Breast epithelium (tissue), 4 donors: ENCODE results near the gene PLET1. TPM values are rescaled to one million over a fixed set of nuclear protein-coding genes. Genes with fewer than 3 reads are reported as not detected.

Source experiments
- DNase-seq, 2 donors: peaks; one replicate each; pipeline ENCODE4 v3.0.0-alpha.2; 2019; ENCODE audit warnings: low spot score in 2 of 2
- H3K27ac ChIP-seq, 2 donors: fragments of 200-600 bp; sonication (generic) in 1 of 2; one replicate each; pipeline ENCODE4 v1.5.1; 2016 to 2019; ENCODE audit warnings: mild to moderate bottlenecking in 1 of 2
- H3K27me3 ChIP-seq, 2 donors: fragments of 200-600 bp; sonication (generic) in 1 of 2; one replicate each; pipeline versions ENCODE4 v1.5.1 to v1.6.0; 2017 to 2019; ENCODE audit warnings: control low read depth in 1 of 2, mild to moderate bottlenecking in 1 of 2
- H3K36me3 ChIP-seq: fragments of 200-600 bp; one replicate; pipeline ENCODE4 v1.5.1; 2019
- H3K4me1 ChIP-seq, 2 donors: fragments of 200-600 bp; sonication (generic); one replicate each; pipeline ENCODE4 v1.5.1; 2016 to 2019; ENCODE audit warnings: control low read depth in 1 of 2
- H3K4me3 ChIP-seq, 3 donors: fragments of 200-600 bp; sonication (generic); 1 replicate in 2 of 3; 2 replicates in 1 of 3; pipeline ENCODE4 v1.5.1; 2016 to 2019; ENCODE audit warnings: mild to moderate bottlenecking in 3 of 3, moderate library complexity in 2 of 3
- H3K9me3 ChIP-seq, 2 donors: fragments of 200-600 bp; sonication (generic) in 1 of 2; one replicate each; pipeline ENCODE4 v1.5.1; 2016 to 2019; ENCODE audit warnings: control low read depth in 1 of 2
- POLR2A ChIP-seq: fragments of 450-650 bp; IDR thresholded peaks from one replicate; pipeline ENCODE4 v1.6.1; 2016; ENCODE audit warnings: antibody characterized with exemption, mild to moderate bottlenecking, moderate library complexity
- POLR2AphosphoS5 ChIP-seq, 3 donors: sonication (generic); formaldehyde crosslinking; IDR thresholded peaks; one replicate each; pipeline ENCODE4 v1.6.1; 2017; ENCODE audit warnings: antibody characterized with exemption in 3 of 3
- intact Hi-C: fragments of 100-400 bp; cut with DNase I; formaldehyde crosslinking; loops from one replicate; pipeline ENCODE4 v1.15.1; 2023; ENCODE audit warnings: low total_unique reads
- total RNA-seq, 3 donors: library from RNA; depleted of rRNA; stranded (reverse); fragments of >200 nt; gene quantifications; one replicate each; pipeline ENCODE4 v1.1.0, GENCODE V29; 2016
- TF ChIP-seq, protein P1 (sequence below), 3 donors: fragments of 450-650 bp; IDR thresholded peaks; one replicate each; pipeline ENCODE4 v1.5.1; 2016 to 2017; ENCODE audit warnings: antibody characterized with exemption in 3 of 3, mild to moderate bottlenecking in 3 of 3, moderate library complexity in 3 of 3

PLET1 gene, protein sequence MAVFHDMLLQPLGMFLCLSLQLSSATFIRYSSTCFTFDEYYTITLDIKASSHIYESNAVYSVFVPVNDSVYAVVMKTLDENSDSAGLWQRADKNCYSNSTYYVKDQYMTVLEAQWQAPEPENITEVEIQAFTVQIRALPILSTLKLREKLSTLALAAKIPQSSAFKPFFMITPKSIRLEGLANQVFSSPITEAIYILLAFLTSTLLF
- total RNA-seq = not detected

- TF ChIP-seq, protein P1, sequence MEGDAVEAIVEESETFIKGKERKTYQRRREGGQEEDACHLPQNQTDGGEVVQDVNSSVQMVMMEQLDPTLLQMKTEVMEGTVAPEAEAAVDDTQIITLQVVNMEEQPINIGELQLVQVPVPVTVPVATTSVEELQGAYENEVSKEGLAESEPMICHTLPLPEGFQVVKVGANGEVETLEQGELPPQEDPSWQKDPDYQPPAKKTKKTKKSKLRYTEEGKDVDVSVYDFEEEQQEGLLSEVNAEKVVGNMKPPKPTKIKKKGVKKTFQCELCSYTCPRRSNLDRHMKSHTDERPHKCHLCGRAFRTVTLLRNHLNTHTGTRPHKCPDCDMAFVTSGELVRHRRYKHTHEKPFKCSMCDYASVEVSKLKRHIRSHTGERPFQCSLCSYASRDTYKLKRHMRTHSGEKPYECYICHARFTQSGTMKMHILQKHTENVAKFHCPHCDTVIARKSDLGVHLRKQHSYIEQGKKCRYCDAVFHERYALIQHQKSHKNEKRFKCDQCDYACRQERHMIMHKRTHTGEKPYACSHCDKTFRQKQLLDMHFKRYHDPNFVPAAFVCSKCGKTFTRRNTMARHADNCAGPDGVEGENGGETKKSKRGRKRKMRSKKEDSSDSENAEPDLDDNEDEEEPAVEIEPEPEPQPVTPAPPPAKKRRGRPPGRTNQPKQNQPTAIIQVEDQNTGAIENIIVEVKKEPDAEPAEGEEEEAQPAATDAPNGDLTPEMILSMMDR (IDR thresholded peaks at IDR 0.05) = no peak
- no peak for TF ChIP-seq POLR2AphosphoS5 (IDR thresholded peaks at IDR 0.05)
- TF ChIP-seq POLR2A = no peak
- H3K9me3 ChIP-seq = no peaks in the 10 kb centered on the region
- H3K27ac ChIP-seq = no peak within 1 kb of the TSS
- DNase-seq = no peak
- no peaks in the 10 kb centered on the region for H3K27me3 ChIP-seq
- no peaks in the 10 kb centered on the region for H3K4me1 ChIP-seq
- H3K4me3 ChIP-seq = no peak within 1 kb of the TSS
- no peaks in the 10 kb centered on the region for H3K36me3 ChIP-seq
- intact Hi-C loops = no loop called here
Observed at GRCh38 chr11:112260490-112260889, at the start of gene PLET1. TSS of gene PLET1 (minus strand) at chr11:112260860. CDS start at chr11:112260589, 271 bp downstream.

- intact Hi-C loops = no loop called here
- no peaks in the 10 kb centered on the region for H3K27me3 ChIP-seq
- DNase-seq = no peak
- no peak overlapping the region for H3K4me3 ChIP-seq
- TF ChIP-seq POLR2AphosphoS5 (IDR thresholded peaks at IDR 0.05) (no peak), POLR2A (no peak)
- TF ChIP-seq, protein P1 (IDR thresholded peaks at IDR 0.05) = no peak
- no peaks in the 10 kb centered on the region for H3K36me3 ChIP-seq
- no peaks in the 10 kb centered on the region for H3K4me1 ChIP-seq
- no peak overlapping the region for H3K27ac ChIP-seq
- no peaks in the 10 kb centered on the region for H3K9me3 ChIP-seq
Observed at GRCh38 chr11:112310419-112310818, 49.8 kb upstream of the PLET1 start.

GRCh38 chr11:112308651-112309050 lies 48.0 kb upstream of the PLET1 start:
- intact Hi-C loops = loop anchor here (5.0 kb wide), 1 partner anchor 914 kb away; no protein-coding TSS in a partner anchor
- Histone ChIP-seq H3K36me3 (no peaks in the 10 kb centered on the region), H3K4me3 (no peak overlapping the region), H3K9me3 (no peaks in the 10 kb centered on the region), H3K4me1 (no peaks in the 10 kb centered on the region), H3K27me3 (no peaks in the 10 kb centered on the region), H3K27ac (no peak overlapping the region)
- DNase-seq = no peak
- TF ChIP-seq POLR2AphosphoS5 (IDR thresholded peaks at IDR 0.05) = no peak
- TF ChIP-seq, protein P1 (IDR thresholded peaks at IDR 0.05) = no peak
- no peak for TF ChIP-seq POLR2A

DNA sequence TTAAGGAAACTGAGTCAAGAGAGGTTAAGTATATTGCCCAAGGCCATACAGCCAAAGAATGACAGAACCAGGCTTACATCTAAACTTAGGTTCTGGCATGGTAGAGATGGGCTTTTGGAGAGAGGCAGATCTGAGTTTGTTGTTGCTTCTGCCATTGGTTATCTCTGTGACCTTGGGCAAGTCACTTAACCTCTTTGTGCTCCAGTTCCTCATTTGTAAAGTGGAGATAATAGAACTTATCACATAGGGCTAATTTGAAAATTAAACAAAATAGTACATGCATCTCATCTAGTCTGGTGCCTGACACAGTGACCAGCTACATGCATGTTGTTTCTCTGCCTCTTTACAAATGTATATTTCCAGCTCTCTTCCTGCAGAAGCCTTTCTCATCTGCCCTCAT lies 47.0 kb upstream of the PLET1 start:
- intact Hi-C loops = loop anchor here (5.0 kb wide), 1 partner anchor 915 kb away; no protein-coding TSS in a partner anchor
- Histone ChIP-seq H3K4me1 (no peaks in the 10 kb centered on the region), H3K4me3 (no peak overlapping the region), H3K27me3 (no peaks in the 10 kb centered on the region), H3K36me3 (no peaks in the 10 kb centered on the region), H3K27ac (no peak overlapping the region), H3K9me3 (no peaks in the 10 kb centered on the region)
- DNase-seq = no peak
- TF ChIP-seq, protein P1 (IDR thresholded peaks at IDR 0.05) = no peak
- no peak for TF ChIP-seq POLR2A
- TF ChIP-seq POLR2AphosphoS5 (IDR thresholded peaks at IDR 0.05) = no peak

GRCh38 chr11:112306230-112306629 lies 45.6 kb upstream of the PLET1 start:
- intact Hi-C loops = loop anchor here (5.0 kb wide), 1 partner anchor 916 kb away; no protein-coding TSS in a partner anchor
- H3K27me3 ChIP-seq = no peaks in the 10 kb centered on the region
- no peaks in the 10 kb centered on the region for H3K4me1 ChIP-seq
- DNase-seq = no peak
- no peaks in the 10 kb centered on the region for H3K9me3 ChIP-seq
- no peak overlapping the region for H3K4me3 ChIP-seq
- TF ChIP-seq POLR2A (no peak), POLR2AphosphoS5 (IDR thresholded peaks at IDR 0.05) (no peak)
- TF ChIP-seq, protein P1 (IDR thresholded peaks at IDR 0.05) = no peak
- no peaks in the 10 kb centered on the region for H3K36me3 ChIP-seq
- H3K27ac ChIP-seq = no peak overlapping the region
